ENCODE measurements around the gene CAPNS1.

DNA sequence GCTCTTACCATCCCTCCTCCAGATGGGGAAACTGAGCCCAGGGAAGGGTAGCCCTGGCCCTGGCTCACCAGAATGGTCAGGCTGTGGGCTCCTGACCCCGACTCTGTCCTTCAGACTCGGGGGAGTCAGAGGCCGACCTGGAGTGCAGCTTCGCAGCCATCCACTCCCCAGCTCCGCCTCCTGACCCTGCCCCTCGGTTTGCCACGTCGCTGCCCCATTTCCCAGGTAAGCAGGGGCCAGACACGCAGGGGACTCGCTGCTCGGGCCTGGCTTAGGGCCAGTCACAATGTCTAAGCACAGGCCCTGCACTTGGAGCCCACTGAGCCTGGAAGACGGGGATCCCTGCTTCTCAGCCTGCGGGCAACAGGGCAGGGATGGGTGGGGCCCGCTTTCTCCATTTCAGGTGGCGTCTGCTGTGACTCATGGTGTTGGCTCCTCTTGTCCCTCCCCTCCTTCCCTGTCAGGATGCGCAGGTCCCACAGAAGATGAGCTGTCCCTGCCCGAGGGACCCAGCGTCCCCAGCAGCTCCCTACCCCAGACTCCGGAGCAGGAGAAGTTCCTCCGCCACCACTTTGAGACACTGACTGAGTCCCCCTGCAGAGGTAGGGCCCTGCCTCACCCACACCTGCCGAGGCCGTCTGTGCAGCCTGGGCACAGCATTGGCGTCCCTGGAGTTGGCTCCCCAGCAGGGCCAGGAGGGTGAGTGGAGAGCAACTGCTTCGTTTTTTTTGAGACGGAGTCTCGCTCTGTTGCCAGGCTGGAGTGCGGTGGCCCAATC lies 38.1 kb upstream of the CAPNS1 start:
- TF ChIP-seq, protein P1, sequence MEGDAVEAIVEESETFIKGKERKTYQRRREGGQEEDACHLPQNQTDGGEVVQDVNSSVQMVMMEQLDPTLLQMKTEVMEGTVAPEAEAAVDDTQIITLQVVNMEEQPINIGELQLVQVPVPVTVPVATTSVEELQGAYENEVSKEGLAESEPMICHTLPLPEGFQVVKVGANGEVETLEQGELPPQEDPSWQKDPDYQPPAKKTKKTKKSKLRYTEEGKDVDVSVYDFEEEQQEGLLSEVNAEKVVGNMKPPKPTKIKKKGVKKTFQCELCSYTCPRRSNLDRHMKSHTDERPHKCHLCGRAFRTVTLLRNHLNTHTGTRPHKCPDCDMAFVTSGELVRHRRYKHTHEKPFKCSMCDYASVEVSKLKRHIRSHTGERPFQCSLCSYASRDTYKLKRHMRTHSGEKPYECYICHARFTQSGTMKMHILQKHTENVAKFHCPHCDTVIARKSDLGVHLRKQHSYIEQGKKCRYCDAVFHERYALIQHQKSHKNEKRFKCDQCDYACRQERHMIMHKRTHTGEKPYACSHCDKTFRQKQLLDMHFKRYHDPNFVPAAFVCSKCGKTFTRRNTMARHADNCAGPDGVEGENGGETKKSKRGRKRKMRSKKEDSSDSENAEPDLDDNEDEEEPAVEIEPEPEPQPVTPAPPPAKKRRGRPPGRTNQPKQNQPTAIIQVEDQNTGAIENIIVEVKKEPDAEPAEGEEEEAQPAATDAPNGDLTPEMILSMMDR (IDR thresholded peaks at IDR 0.05) = no peak
- no peak for TF ChIP-seq POLR2A (IDR thresholded peaks at IDR 0.05)
